HG02884 (cell line): ENCODE measurements around the gene TLNRD1.

Source experiments
- ATAC-seq: cut with Tn5 transposase; IDR thresholded peaks from one replicate; pipeline ENCODE4 v1.9.1; 2021; ENCODE audit warnings: mild to moderate bottlenecking, moderate library complexity; ENCODE audit not compliant: unreplicated experiment

The TLNRD1 gene

GRCh38 chr15:81053621-81054020, 52.9 kb downstream of the TLNRD1 start:
- no peak for ATAC-seq

GRCh38 chr15:81054236-81054635, 53.5 kb downstream of the TLNRD1 start:
- no peak for ATAC-seq
